Measurements from ENCODE around the gene TGIF2.

Gene TGIF2

GRCh38 chr20:36540551-36541211, 32.7 kb upstream of the TGIF2 start:
- no peaks in the 10 kb centered on the region for H3K27me3 ChIP-seq (ENCODE audit: control insufficient read depth, insufficient read depth, low read length)
- H3K9me3 ChIP-seq (ENCODE audit: control insufficient read depth, insufficient read depth, low read depth, low read length) = no peaks in the 10 kb centered on the region
- H3K9ac ChIP-seq (ENCODE audit: low read length) = peak overlapping the region; percentile 97
- peak overlapping the region; percentile 73 for H3K4me3 ChIP-seq (ENCODE audit: low read depth, low read length)
- peaks cover 13% of the 10 kb centered on the region; the same call in 1 of the 2 replicates for H3K36me3 ChIP-seq (ENCODE audit: control insufficient read depth, insufficient read depth, low read length)
- H3K4me1 ChIP-seq (ENCODE audit: control insufficient read depth, insufficient read depth, low read length) = peaks cover 33% of the 10 kb centered on the region
- H3K27ac ChIP-seq (ENCODE audit: low read depth, low read length) = peak overlapping the region; percentile 88; the same call in 1 of the 2 replicates

- H3K4me3 ChIP-seq (ENCODE audit: low read depth, low read length) = peak within 1 kb of the TSS; percentile 73
- no peaks in the 10 kb centered on the region for H3K27me3 ChIP-seq (ENCODE audit: control insufficient read depth, insufficient read depth, low read length)
- H3K9me3 ChIP-seq (ENCODE audit: control insufficient read depth, insufficient read depth, low read depth, low read length) = no peaks in the 10 kb centered on the region
- H3K4me1 ChIP-seq (ENCODE audit: control insufficient read depth, insufficient read depth, low read length) = peaks cover 33% of the 10 kb centered on the region
- peaks cover 19% of the 10 kb centered on the region; the same call in 1 of the 2 replicates for H3K36me3 ChIP-seq (ENCODE audit: control insufficient read depth, insufficient read depth, low read length)
- H3K27ac ChIP-seq (ENCODE audit: low read depth, low read length) = peak within 1 kb of the TSS; percentile 88; the same call in 1 of the 2 replicates
- peak within 1 kb of the TSS; percentile 97 for H3K9ac ChIP-seq (ENCODE audit: low read length)
Observed at GRCh38 chr20:36541227-36541767, 32.1 kb upstream of the TGIF2 start, which contains the start of gene MYL9. TSS of gene MYL9 (plus strand) at chr20:36541519. CDS start at chr20:36544885, 3,366 bp downstream.

GRCh38 chr20:36541768-36542488, 31.5 kb upstream of the TGIF2 start:
- Histone ChIP-seq H3K27me3 (ENCODE audit: control insufficient read depth, insufficient read depth, low read length) (no peaks in the 10 kb centered on the region), H3K27ac (ENCODE audit: low read depth, low read length) (peak overlapping the region; percentile 88; the same call in 1 of the 2 replicates), H3K9ac (ENCODE audit: low read length) (peak overlapping the region; percentile 97)

GRCh38 chr20:36542516-36543183, 30.7 kb upstream of the TGIF2 start:
- peaks cover 26% of the 10 kb centered on the region for H3K36me3 ChIP-seq (ENCODE audit: control insufficient read depth, insufficient read depth, low read length)
- H3K27ac ChIP-seq (ENCODE audit: low read depth, low read length) = no peak overlapping the region
- H3K9ac ChIP-seq (ENCODE audit: low read length) = peak overlapping the region; percentile 97
- H3K4me3 ChIP-seq (ENCODE audit: low read depth, low read length) = peak overlapping the region; percentile 73
- H3K4me1 ChIP-seq (ENCODE audit: control insufficient read depth, insufficient read depth, low read length) = peaks cover 33% of the 10 kb centered on the region
- no peaks in the 10 kb centered on the region for H3K9me3 ChIP-seq (ENCODE audit: control insufficient read depth, insufficient read depth, low read depth, low read length)
- no peaks in the 10 kb centered on the region for H3K27me3 ChIP-seq (ENCODE audit: control insufficient read depth, insufficient read depth, low read length)

More at GRCh38 chr20:36541768-36542488, 31.5 kb upstream of the TGIF2 start:
- Histone ChIP-seq H3K4me1 (ENCODE audit: control insufficient read depth, insufficient read depth, low read length) (peaks cover 33% of the 10 kb centered on the region), H3K9me3 (ENCODE audit: control insufficient read depth, insufficient read depth, low read depth, low read length) (no peaks in the 10 kb centered on the region), H3K4me3 (ENCODE audit: low read depth, low read length) (peak overlapping the region; percentile 73), H3K36me3 (ENCODE audit: control insufficient read depth, insufficient read depth, low read length) (peaks cover 20% of the 10 kb centered on the region; the same call in 1 of the 2 replicates)

GRCh38 chr20:36543184-36544133, 29.9 kb upstream of the TGIF2 start:
- Histone ChIP-seq H3K27ac (ENCODE audit: low read depth, low read length) (no peak overlapping the region), H3K9ac (ENCODE audit: low read length) (peak overlapping the region; percentile 47), H3K4me3 (ENCODE audit: low read depth, low read length) (peak overlapping the region; percentile 73; the same call in 1 of the 2 replicates), H3K9me3 (ENCODE audit: control insufficient read depth, insufficient read depth, low read depth, low read length) (no peaks in the 10 kb centered on the region), H3K4me1 (ENCODE audit: control insufficient read depth, insufficient read depth, low read length) (peaks cover 33% of the 10 kb centered on the region), H3K36me3 (ENCODE audit: control insufficient read depth, insufficient read depth, low read length) (peaks cover 34% of the 10 kb centered on the region), H3K27me3 (ENCODE audit: control insufficient read depth, insufficient read depth, low read length) (no peaks in the 10 kb centered on the region)

GRCh38 chr20:36544134-36545018, 29.0 kb upstream of the TGIF2 start:
- Histone ChIP-seq H3K9me3 (ENCODE audit: control insufficient read depth, insufficient read depth, low read depth, low read length) (no peaks in the 10 kb centered on the region), H3K36me3 (ENCODE audit: control insufficient read depth, insufficient read depth, low read length) (peaks cover 42% of the 10 kb centered on the region), H3K9ac (ENCODE audit: low read length) (no peak overlapping the region), H3K4me3 (ENCODE audit: low read depth, low read length) (no peak overlapping the region), H3K4me1 (ENCODE audit: control insufficient read depth, insufficient read depth, low read length) (peaks cover 33% of the 10 kb centered on the region), H3K27ac (ENCODE audit: low read depth, low read length) (no peak overlapping the region), H3K27me3 (ENCODE audit: control insufficient read depth, insufficient read depth, low read length) (no peaks in the 10 kb centered on the region)

GRCh38 chr20:36546111-36546736, 27.2 kb upstream of the TGIF2 start:
- H3K9me3 ChIP-seq (ENCODE audit: control insufficient read depth, insufficient read depth, low read depth, low read length) = no peaks in the 10 kb centered on the region
- peaks cover 52% of the 10 kb centered on the region for H3K36me3 ChIP-seq (ENCODE audit: control insufficient read depth, insufficient read depth, low read length)
- H3K4me1 ChIP-seq (ENCODE audit: control insufficient read depth, insufficient read depth, low read length) = peaks cover 26% of the 10 kb centered on the region
- no peak overlapping the region for H3K27ac ChIP-seq (ENCODE audit: low read depth, low read length)
- H3K27me3 ChIP-seq (ENCODE audit: control insufficient read depth, insufficient read depth, low read length) = no peaks in the 10 kb centered on the region
- H3K9ac ChIP-seq (ENCODE audit: low read length) = no peak overlapping the region
- no peak overlapping the region for H3K4me3 ChIP-seq (ENCODE audit: low read depth, low read length)

- Histone ChIP-seq H3K27ac (ENCODE audit: low read depth, low read length) (no peak overlapping the region), H3K9ac (ENCODE audit: low read length) (no peak overlapping the region), H3K4me1 (ENCODE audit: control insufficient read depth, insufficient read depth, low read length) (peaks cover 22% of the 10 kb centered on the region), H3K36me3 (ENCODE audit: control insufficient read depth, insufficient read depth, low read length) (peaks cover 52% of the 10 kb centered on the region), H3K27me3 (ENCODE audit: control insufficient read depth, insufficient read depth, low read length) (no peaks in the 10 kb centered on the region), H3K4me3 (ENCODE audit: low read depth, low read length) (no peak overlapping the region), H3K9me3 (ENCODE audit: control insufficient read depth, insufficient read depth, low read depth, low read length) (no peaks in the 10 kb centered on the region)
Observed at GRCh38 chr20:36547186-36548005, 26.0 kb upstream of the TGIF2 start.

GRCh38 chr20:36548006-36548315, 25.4 kb upstream of the TGIF2 start:
- H3K4me3 ChIP-seq (ENCODE audit: low read depth, low read length) = no peak overlapping the region
- peaks cover 52% of the 10 kb centered on the region for H3K36me3 ChIP-seq (ENCODE audit: control insufficient read depth, insufficient read depth, low read length)
- H3K9ac ChIP-seq (ENCODE audit: low read length) = no peak overlapping the region
- no peak overlapping the region for H3K27ac ChIP-seq (ENCODE audit: low read depth, low read length)
- H3K4me1 ChIP-seq (ENCODE audit: control insufficient read depth, insufficient read depth, low read length) = peaks cover 16% of the 10 kb centered on the region
- no peaks in the 10 kb centered on the region for H3K9me3 ChIP-seq (ENCODE audit: control insufficient read depth, insufficient read depth, low read depth, low read length)
- no peaks in the 10 kb centered on the region for H3K27me3 ChIP-seq (ENCODE audit: control insufficient read depth, insufficient read depth, low read length)

Data from HUES6 (cell line).